Activated naive CD4-positive, alpha-beta T cell treated with anti-CD3 and anti-CD28 coated beads for 36 hours (primary cell): ENCODE results near the gene CACNA1C. TPM values are rescaled to one million over a fixed set of nuclear protein-coding genes. Genes with fewer than 3 reads are reported as not detected.

Experiments used
- CTCF ChIA-PET: fragments of 350-600 bp; sonication (Branson Sonifier 250); formaldehyde crosslinking; loops from one replicate; lab custom pipeline; 2021; ENCODE audit warnings: antibody characterized with exemption; lab: Charles Lee
- DNase-seq: peaks from one replicate; pipeline ENCODE4 v3.0.0-alpha.2; 2020
- H3K27ac Mint-ChIP-seq: one replicate; pipeline ENCODE4 v1.8.0; 2021; ENCODE audit warnings: mild to moderate bottlenecking, mixed read lengths
- H3K27me3 Mint-ChIP-seq: one replicate; pipeline ENCODE4 v1.8.0; 2021; ENCODE audit warnings: low read depth, mixed read lengths
- H3K36me3 Mint-ChIP-seq: one replicate; pipeline ENCODE4 v1.8.0; 2021; ENCODE audit warnings: low read depth, mixed read lengths
- H3K4me1 Mint-ChIP-seq: one replicate; pipeline ENCODE4 v1.8.0; 2021; ENCODE audit warnings: low read depth, mixed read lengths
- H3K4me3 Mint-ChIP-seq: one replicate; pipeline ENCODE4 v1.8.0; 2021; ENCODE audit warnings: mild to moderate bottlenecking, moderate library complexity, mixed read lengths
- H3K9me3 Mint-ChIP-seq: one replicate; pipeline ENCODE4 v1.8.0; 2021; ENCODE audit warnings: mixed read lengths
- intact Hi-C: fragments of 100-400 bp; cut with micrococcal nuclease; formaldehyde crosslinking; loops from one replicate; pipeline ENCODE4 v1.15.1; 2023
- total RNA-seq, 2 experiments: library from RNA; stranded (reverse); gene quantifications; one replicate each; pipeline ENCODE4 v1.2.3, GENCODE V29; 2021

Gene CACNA1C
- total RNA-seq, 2 experiments from 2014 or later: 0.02 to 0.12 TPM

DNA sequence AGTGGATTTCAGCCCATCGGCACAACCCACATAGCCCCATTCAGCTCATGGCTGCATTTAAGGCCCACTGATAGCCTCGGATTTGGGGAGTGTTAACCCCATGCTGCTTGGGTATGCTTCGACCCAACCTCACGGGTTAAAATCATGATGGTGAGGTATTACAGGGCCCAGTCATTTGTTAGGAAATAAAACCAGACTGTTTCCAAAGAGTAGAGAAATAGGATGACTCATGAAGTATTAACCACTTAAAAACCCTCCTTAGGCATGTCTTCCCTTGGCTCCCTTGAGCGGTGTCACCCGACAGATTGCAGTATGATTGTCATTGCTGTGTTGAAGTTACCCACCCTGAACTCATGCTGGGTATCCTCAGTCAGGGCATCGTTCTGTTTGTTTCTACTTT lies 289.1 kb downstream of the CACNA1C start:
- Mint-ChIP-seq H3K36me3 (no peaks in the 10 kb centered on the region), H3K9me3 (no peaks in the 10 kb centered on the region), H3K4me3 (no peak overlapping the region), H3K4me1 (no peaks in the 10 kb centered on the region), H3K27ac (no peak overlapping the region), H3K27me3 (no peaks in the 10 kb centered on the region)
- intact Hi-C loops: no loop called here
- CTCF ChIA-PET: no interaction called here
- no peak for DNase-seq

DNA sequence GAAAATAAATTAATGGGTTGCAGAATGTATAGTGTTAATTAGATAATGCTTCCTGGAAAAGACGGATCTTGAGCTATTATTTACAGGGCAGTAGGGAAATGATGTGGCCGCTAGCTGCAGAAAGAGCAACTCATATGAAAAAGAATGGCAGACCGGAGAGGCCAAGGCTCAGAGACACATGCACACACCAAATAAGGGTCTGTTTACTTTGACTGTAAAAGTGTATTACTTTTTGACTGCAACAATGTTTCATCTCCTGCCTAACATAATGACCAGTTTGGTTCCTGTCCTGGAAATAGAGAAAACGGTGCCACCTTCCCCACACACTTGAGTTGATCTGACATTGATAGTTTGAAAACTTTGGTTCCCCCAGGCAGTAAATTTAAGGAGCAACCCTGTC lies 290.9 kb downstream of the CACNA1C start:
- DNase-seq: no peak
- intact Hi-C loops: no loop called here
- CTCF ChIA-PET: no interaction called here
- Mint-ChIP-seq H3K4me3 (no peak overlapping the region), H3K27ac (no peak overlapping the region), H3K27me3 (no peaks in the 10 kb centered on the region), H3K4me1 (no peaks in the 10 kb centered on the region), H3K9me3 (no peaks in the 10 kb centered on the region), H3K36me3 (no peaks in the 10 kb centered on the region)

DNA sequence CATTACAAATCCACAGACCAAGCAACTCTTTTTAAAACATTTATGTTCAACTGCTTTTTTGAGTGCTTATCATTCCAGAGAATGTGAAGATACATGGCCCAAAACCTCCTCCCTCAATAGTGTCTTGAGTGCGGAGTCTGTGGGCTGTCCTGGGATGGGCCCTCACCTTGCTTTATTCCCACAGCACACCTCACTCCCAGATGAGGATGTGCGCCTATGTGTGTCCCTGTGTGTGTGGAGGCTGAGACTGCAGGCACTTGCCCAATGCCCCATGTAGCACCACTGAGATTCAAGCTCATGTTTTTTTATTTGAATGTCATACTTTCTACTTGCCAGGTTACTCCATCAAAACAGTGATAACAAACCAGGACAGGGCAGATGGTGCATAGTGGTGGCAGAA lies 291.7 kb downstream of the CACNA1C start:
- DNase-seq: no peak
- Mint-ChIP-seq H3K9me3 (no peaks in the 10 kb centered on the region), H3K27me3 (no peaks in the 10 kb centered on the region), H3K27ac (no peak overlapping the region), H3K4me3 (no peak overlapping the region), H3K36me3 (no peaks in the 10 kb centered on the region), H3K4me1 (no peaks in the 10 kb centered on the region)
- CTCF ChIA-PET: no interaction called here
- intact Hi-C loops: no loop called here

DNA sequence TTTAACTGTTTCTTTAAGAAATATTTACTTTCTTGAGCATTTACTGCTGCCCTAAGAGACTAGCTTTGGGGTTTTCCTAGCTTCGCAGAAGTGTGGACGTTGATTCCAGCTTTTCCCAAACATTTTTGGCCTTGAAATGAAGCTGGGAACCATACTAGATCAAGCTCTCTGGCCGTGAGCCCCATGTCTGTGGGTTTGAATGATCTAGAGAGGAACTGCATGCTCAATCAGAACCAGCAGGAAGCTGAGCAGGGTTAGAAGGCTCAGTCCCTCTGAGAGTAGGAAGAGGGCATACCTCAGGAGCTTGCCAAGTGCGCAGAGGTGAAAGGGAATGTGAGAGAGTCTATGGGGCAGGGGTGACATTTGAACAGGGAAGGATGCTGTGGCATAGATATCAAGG lies 292.1 kb downstream of the CACNA1C start:
- Mint-ChIP-seq H3K4me3 (no peak overlapping the region), H3K27me3 (no peaks in the 10 kb centered on the region), H3K27ac (no peak overlapping the region), H3K36me3 (no peaks in the 10 kb centered on the region), H3K4me1 (no peaks in the 10 kb centered on the region), H3K9me3 (no peaks in the 10 kb centered on the region)
- no peak for DNase-seq
- CTCF ChIA-PET: no interaction called here
- intact Hi-C loops: no loop called here

GRCh38 chr12:2345902-2346301 lies 293.1 kb downstream of the CACNA1C start:
- no peak for DNase-seq
- Mint-ChIP-seq H3K9me3 (no peaks in the 10 kb centered on the region), H3K4me3 (no peak overlapping the region), H3K27me3 (no peaks in the 10 kb centered on the region), H3K36me3 (no peaks in the 10 kb centered on the region), H3K4me1 (no peaks in the 10 kb centered on the region), H3K27ac (no peak overlapping the region)
- intact Hi-C loops: no loop called here
- CTCF ChIA-PET: no interaction called here

DNA sequence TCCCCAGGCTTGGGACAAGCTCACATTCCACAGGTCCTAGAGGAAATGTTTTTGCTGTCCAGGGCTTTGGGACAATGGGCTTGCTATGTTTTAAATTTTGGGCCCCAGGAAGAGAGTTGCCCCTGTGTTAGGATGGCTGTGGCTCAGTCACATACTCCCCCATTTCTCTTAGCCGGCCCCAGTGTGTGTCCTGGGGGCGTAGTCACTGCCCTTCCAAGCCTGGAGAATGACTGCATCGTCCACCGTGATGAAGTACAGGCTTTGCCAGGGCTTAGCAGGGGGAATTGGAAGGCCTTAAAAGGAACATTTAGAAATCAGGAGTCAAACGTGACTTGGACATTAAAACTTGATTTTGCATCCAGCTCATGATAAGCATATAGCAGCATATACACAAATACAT lies 293.6 kb downstream of the CACNA1C start:
- Mint-ChIP-seq H3K27ac (no peak overlapping the region), H3K27me3 (no peaks in the 10 kb centered on the region), H3K36me3 (no peaks in the 10 kb centered on the region), H3K9me3 (no peaks in the 10 kb centered on the region), H3K4me1 (no peaks in the 10 kb centered on the region), H3K4me3 (no peak overlapping the region)
- intact Hi-C loops: no loop called here
- CTCF ChIA-PET: no interaction called here
- no peak for DNase-seq

DNA sequence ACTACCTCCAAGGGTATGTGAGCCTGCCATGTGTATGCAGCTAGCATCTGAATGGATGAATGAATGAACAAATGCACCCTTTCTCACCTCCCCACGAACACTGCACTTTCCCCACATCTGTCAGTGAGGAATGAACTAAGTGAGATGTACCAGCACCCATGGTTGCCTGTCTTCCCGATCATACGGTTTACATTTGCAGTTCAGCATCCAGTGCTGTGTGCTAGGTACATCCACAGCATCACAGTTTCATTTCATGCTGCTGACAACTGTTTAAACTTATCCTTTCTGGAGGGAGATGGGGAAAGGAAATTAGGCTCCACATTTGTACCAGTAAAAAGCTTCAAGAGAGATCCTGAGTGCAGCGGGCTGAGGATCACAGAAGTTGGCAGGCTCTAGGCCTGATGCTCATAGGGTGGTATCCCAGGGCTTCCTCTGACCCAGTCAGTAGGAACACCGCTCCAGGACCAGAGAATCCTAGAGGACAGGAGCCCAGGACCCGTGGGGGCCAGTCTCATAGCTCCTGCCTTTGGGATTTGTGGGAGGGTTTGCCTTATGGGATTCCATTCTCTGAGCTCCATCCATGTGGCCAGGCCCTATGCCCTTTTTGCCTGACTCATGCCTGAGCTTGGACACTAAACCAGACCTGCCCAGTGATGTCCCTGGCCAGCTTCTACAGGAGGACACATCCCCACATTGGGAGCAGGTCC lies 294.5 kb downstream of the CACNA1C start:
- Mint-ChIP-seq H3K4me1 (no peaks in the 10 kb centered on the region), H3K9me3 (no peaks in the 10 kb centered on the region), H3K36me3 (no peaks in the 10 kb centered on the region), H3K4me3 (no peak overlapping the region), H3K27me3 (no peaks in the 10 kb centered on the region), H3K27ac (no peak overlapping the region)
- no peak for DNase-seq
- CTCF ChIA-PET: interaction anchor here (0.6 kb wide), 1 partner anchor 40 kb away, joined by 3 read pairs; no protein-coding TSS in a partner anchor
- intact Hi-C loops: no loop called here

GRCh38 chr12:2347844-2348481 lies 295.2 kb downstream of the CACNA1C start:
- H3K27me3 Mint-ChIP-seq: peaks cover 3% of the 10 kb centered on the region
- intact Hi-C loops: no loop called here
- H3K4me3 Mint-ChIP-seq: no peak overlapping the region
- CTCF ChIA-PET: no interaction called here
- H3K4me1 Mint-ChIP-seq: no peaks in the 10 kb centered on the region
- H3K27ac Mint-ChIP-seq: no peak overlapping the region
- no peak for DNase-seq
- no peaks in the 10 kb centered on the region for H3K9me3 Mint-ChIP-seq
- H3K36me3 Mint-ChIP-seq: no peaks in the 10 kb centered on the region

DNA sequence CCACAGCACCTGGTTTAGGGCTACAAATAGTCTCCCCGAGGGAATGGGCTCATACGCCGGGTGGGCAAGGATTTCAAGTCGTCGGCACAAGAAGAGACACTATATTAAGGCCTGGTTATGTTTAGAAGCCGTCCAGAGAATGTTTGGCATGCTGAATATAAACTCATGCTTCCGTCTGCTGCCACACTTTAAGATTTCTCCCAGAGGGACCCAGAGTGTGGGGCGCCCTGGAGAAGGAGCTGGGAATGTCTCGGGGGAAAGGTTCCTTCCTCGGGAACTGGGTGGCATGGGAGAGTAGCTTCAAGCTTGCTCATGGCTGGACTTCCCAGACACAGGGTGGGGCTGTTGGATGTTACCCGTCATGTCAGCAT lies 295.7 kb downstream of the CACNA1C start:
- H3K4me3 Mint-ChIP-seq: no peak overlapping the region
- intact Hi-C loops: no loop called here
- no peaks in the 10 kb centered on the region for H3K4me1 Mint-ChIP-seq
- no peaks in the 10 kb centered on the region for H3K36me3 Mint-ChIP-seq
- no peaks in the 10 kb centered on the region for H3K9me3 Mint-ChIP-seq
- CTCF ChIA-PET: no interaction called here
- DNase-seq: no peak
- H3K27me3 Mint-ChIP-seq: peaks cover 6% of the 10 kb centered on the region
- H3K27ac Mint-ChIP-seq: no peak overlapping the region

DNA sequence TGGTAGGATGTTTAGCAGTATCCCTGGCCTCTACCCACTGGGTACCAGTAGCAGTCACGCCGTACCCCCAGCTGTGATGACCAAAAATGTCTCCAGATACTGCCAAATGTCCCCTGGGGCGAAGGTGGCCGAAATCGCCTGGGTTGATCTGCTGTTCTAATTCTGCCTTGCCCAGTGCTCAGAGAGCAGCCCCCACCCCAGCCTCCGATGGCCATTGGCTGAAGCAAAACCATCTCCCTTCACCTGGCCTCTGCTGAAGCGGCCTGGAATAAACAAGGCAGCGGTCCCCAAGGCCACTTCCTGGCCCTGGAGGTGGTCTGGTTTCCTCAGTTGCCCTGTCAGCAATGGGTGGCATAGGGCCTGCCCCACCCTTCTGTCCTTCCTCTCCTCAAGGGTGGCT lies 298.4 kb downstream of the CACNA1C start:
- no peak overlapping the region for H3K4me3 Mint-ChIP-seq
- H3K9me3 Mint-ChIP-seq: no peaks in the 10 kb centered on the region
- intact Hi-C loops: no loop called here
- CTCF ChIA-PET: no interaction called here
- no peaks in the 10 kb centered on the region for H3K36me3 Mint-ChIP-seq
- H3K27me3 Mint-ChIP-seq: peaks cover 8% of the 10 kb centered on the region
- no peaks in the 10 kb centered on the region for H3K4me1 Mint-ChIP-seq
- H3K27ac Mint-ChIP-seq: no peak overlapping the region
- no peak for DNase-seq

GRCh38 chr12:2352203-2352602 lies 299.4 kb downstream of the CACNA1C start:
- H3K9me3 Mint-ChIP-seq: no peaks in the 10 kb centered on the region
- H3K4me3 Mint-ChIP-seq: no peak overlapping the region
- peaks cover 8% of the 10 kb centered on the region for H3K27me3 Mint-ChIP-seq
- H3K4me1 Mint-ChIP-seq: no peaks in the 10 kb centered on the region
- intact Hi-C loops: no loop called here
- DNase-seq: no peak
- no peaks in the 10 kb centered on the region for H3K36me3 Mint-ChIP-seq
- no peak overlapping the region for H3K27ac Mint-ChIP-seq
- CTCF ChIA-PET: no interaction called here

GRCh38 chr12:2353281-2353680 lies 300.5 kb downstream of the CACNA1C start:
- intact Hi-C loops: no loop called here
- Mint-ChIP-seq H3K27me3 (peaks cover 8% of the 10 kb centered on the region), H3K4me3 (no peak overlapping the region), H3K9me3 (no peaks in the 10 kb centered on the region), H3K36me3 (no peaks in the 10 kb centered on the region), H3K4me1 (peaks cover 5% of the 10 kb centered on the region), H3K27ac (no peak overlapping the region)
- no peak for DNase-seq
- CTCF ChIA-PET: no interaction called here

GRCh38 chr12:2353691-2354090 lies 300.9 kb downstream of the CACNA1C start:
- H3K27ac Mint-ChIP-seq: no peak overlapping the region
- H3K27me3 Mint-ChIP-seq: peaks cover 8% of the 10 kb centered on the region
- H3K4me1 Mint-ChIP-seq: peaks cover 9% of the 10 kb centered on the region
- intact Hi-C loops: no loop called here
- DNase-seq: no peak
- no peaks in the 10 kb centered on the region for H3K9me3 Mint-ChIP-seq
- CTCF ChIA-PET: no interaction called here
- H3K4me3 Mint-ChIP-seq: no peak overlapping the region
- H3K36me3 Mint-ChIP-seq: no peaks in the 10 kb centered on the region
